HG03108 (cell line): ENCODE results near the gene CLK1.
A peak's percentile ranks its signal among the peaks of the same experiment; 100 is the strongest.

ENCODE experiments used
- ATAC-seq: cut with Tn5 transposase; IDR thresholded peaks from one replicate; pipeline ENCODE4 v1.9.1; 2021; ENCODE audit warnings: moderate library complexity; ENCODE audit not compliant: unreplicated experiment

Gene CLK1

GRCh38 chr2:200811333-200812121 is 52.9 kb downstream of the CLK1 start, which contains the start of gene BZW1:
TSS of gene BZW1 (plus strand) at chr2:200811910. CDS start at chr2:200813218, 1,308 bp downstream.
- peak; percentile 71 for ATAC-seq

- ATAC-seq, result no peak
Measured at GRCh38 chr2:200810998-200811332, 53.5 kb downstream of the CLK1 start.

GRCh38 chr2:200810252-200810997 is 54.0 kb downstream of the CLK1 start:
- no peak for ATAC-seq

- ATAC-seq, result no peak
Measured at GRCh38 chr2:200809506-200810251, 54.8 kb downstream of the CLK1 start.
